Limb (tissue), 2 donors: ENCODE data around the gene MAGI1.

ENCODE experiments used
- DNase-seq, 2 donors: peaks; one replicate each; pipeline ENCODE4 v3.0.0-alpha.2; 2016; ENCODE audit errors: extremely low spot score in 2 of 2

Gene MAGI1

GRCh38 chr3:65808407-65808806 lies 230.3 kb downstream of the MAGI1 start:
- DNase-seq, result no peak

- no peak for DNase-seq
Observed at GRCh38 chr3:65807225-65807624, 231.5 kb downstream of the MAGI1 start.

GRCh38 chr3:65806600-65806999 lies 232.1 kb downstream of the MAGI1 start:
- DNase-seq, result no peak

- DNase-seq, result no peak
Observed at GRCh38 chr3:65796676-65797075, 242.0 kb downstream of the MAGI1 start.

- DNase-seq, result no peak
Observed at GRCh38 chr3:65795166-65795565, 243.6 kb downstream of the MAGI1 start.

- DNase-seq, result no peak
Observed at GRCh38 chr3:65793495-65794200, 245.1 kb downstream of the MAGI1 start.

GRCh38 chr3:65788461-65788860 lies 250.3 kb downstream of the MAGI1 start:
- no peak for DNase-seq

- DNase-seq, result no peak
Observed at GRCh38 chr3:65787827-65788226, 250.9 kb downstream of the MAGI1 start.

GRCh38 chr3:65787340-65787739 lies 251.4 kb downstream of the MAGI1 start:
- DNase-seq, result no peak

GRCh38 chr3:65786890-65787289 lies 251.8 kb downstream of the MAGI1 start:
- no peak for DNase-seq

- peak in 1 of 2 donors; percentile 82 for DNase-seq
Observed at GRCh38 chr3:65785065-65785645, 253.6 kb downstream of the MAGI1 start.

- no peak for DNase-seq
Observed at GRCh38 chr3:65783117-65783516, 255.6 kb downstream of the MAGI1 start.

GRCh38 chr3:65781594-65781993 lies 257.1 kb downstream of the MAGI1 start:
- no peak for DNase-seq

- DNase-seq, result no peak
Observed at GRCh38 chr3:65779390-65779789, 259.3 kb downstream of the MAGI1 start.

GRCh38 chr3:65778968-65779367 lies 259.8 kb downstream of the MAGI1 start:
- DNase-seq, result no peak

GRCh38 chr3:65777050-65777449 lies 261.7 kb downstream of the MAGI1 start:
- no peak for DNase-seq

GRCh38 chr3:65776494-65776893 lies 262.2 kb downstream of the MAGI1 start:
- peak; percentile 32 to 54 for DNase-seq

- DNase-seq, result no peak
Observed at GRCh38 chr3:65776081-65776480, 262.6 kb downstream of the MAGI1 start.

GRCh38 chr3:65772758-65773157 lies 266.0 kb downstream of the MAGI1 start:
- DNase-seq, result no peak

GRCh38 chr3:65767551-65767950 lies 271.2 kb downstream of the MAGI1 start:
- no peak for DNase-seq

GRCh38 chr3:65762235-65762580 lies 276.5 kb downstream of the MAGI1 start:
- DNase-seq, result no peak

GRCh38 chr3:65761446-65762234 lies 277.1 kb downstream of the MAGI1 start:
- DNase-seq, result no peak
